NB4 (cell line): Measurements from ENCODE around the gene PDE4D.

ENCODE experiments used
- POLR2A ChIP-seq: IDR thresholded peaks from 2 replicates; pipeline ENCODE4 v1.6.1; 2011; ENCODE audit warnings: mild to moderate bottlenecking; ENCODE audit not compliant: insufficient read length; ENCODE audit errors: extremely low read depth
- TF ChIP-seq, protein P1 (sequence below): IDR thresholded peaks from one replicate; pipeline ENCODE4 v1.5.1; 2012; ENCODE audit warnings: low read depth, low read length

DNA sequence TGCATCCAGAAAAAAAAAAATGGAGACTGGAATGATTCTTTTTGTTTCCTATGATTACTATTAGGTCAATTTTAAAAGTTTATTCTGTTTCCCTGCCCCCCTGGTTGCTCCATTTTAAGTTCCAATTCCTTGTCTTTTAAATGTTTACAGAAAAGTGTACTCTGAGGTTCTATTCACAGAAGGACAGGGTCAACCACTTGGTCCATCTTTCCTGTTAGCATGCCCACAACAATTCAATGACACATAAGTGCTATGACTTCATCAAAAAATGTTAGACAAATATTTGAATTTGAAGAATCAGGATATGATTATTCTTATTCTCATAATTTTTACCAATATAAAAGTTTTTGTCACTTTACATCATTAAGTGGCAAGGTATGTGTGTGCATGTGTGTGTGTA is 123.7 kb downstream of the PDE4D start:
- TF ChIP-seq, protein P1, sequence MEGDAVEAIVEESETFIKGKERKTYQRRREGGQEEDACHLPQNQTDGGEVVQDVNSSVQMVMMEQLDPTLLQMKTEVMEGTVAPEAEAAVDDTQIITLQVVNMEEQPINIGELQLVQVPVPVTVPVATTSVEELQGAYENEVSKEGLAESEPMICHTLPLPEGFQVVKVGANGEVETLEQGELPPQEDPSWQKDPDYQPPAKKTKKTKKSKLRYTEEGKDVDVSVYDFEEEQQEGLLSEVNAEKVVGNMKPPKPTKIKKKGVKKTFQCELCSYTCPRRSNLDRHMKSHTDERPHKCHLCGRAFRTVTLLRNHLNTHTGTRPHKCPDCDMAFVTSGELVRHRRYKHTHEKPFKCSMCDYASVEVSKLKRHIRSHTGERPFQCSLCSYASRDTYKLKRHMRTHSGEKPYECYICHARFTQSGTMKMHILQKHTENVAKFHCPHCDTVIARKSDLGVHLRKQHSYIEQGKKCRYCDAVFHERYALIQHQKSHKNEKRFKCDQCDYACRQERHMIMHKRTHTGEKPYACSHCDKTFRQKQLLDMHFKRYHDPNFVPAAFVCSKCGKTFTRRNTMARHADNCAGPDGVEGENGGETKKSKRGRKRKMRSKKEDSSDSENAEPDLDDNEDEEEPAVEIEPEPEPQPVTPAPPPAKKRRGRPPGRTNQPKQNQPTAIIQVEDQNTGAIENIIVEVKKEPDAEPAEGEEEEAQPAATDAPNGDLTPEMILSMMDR: no peak
- no peak for TF ChIP-seq POLR2A
